A549 (cell line): ENCODE results near the gene JMJD4.

Experiments used
- CEBPB ChIP-seq, 2 experiments: fragments of >200 bp in 1 of 2; sonication (Bioruptor Twin) in 1 of 2; formaldehyde crosslinking in 1 of 2; IDR thresholded peaks; 2 replicates each; pipeline ENCODE4 v1.6.1; 2012 to 2016
- EP300 ChIP-seq, 2 experiments: fragments of >200 bp; sonication (Bioruptor Twin); formaldehyde crosslinking; IDR thresholded peaks; 2 replicates in 1 of 2; 3 replicates in 1 of 2; pipeline ENCODE4 v1.6.1; 2016 to 2017
- JUNB ChIP-seq: fragments of >200 bp; sonication (Bioruptor Twin); formaldehyde crosslinking; IDR thresholded peaks from 2 replicates; pipeline ENCODE4 v1.6.1; 2016
- NR3C1 ChIP-seq: fragments of >200 bp; sonication (Bioruptor Twin); formaldehyde crosslinking; IDR thresholded peaks from 3 replicates; pipeline ENCODE4 v1.6.1; 2017
- POLR2A ChIP-seq: IDR thresholded peaks from 2 replicates; pipeline ENCODE4 v1.6.1; 2012; ENCODE audit warnings: mild to moderate bottlenecking, low read length
- RNF2 ChIP-seq: fragments of 200-600 bp; sonication (generic); IDR thresholded peaks from 2 replicates; pipeline ENCODE4 v1.6.1; 2016; ENCODE audit warnings: low read depth, mild to moderate bottlenecking, antibody characterized with exemption, moderate library complexity, borderline replicate concordance
- TF ChIP-seq, protein P1 (sequence below): fragments of >200 bp; sonication (Bioruptor Twin); formaldehyde crosslinking; IDR thresholded peaks from 3 replicates; pipeline ENCODE4 v1.5.1; 2016

DNA sequence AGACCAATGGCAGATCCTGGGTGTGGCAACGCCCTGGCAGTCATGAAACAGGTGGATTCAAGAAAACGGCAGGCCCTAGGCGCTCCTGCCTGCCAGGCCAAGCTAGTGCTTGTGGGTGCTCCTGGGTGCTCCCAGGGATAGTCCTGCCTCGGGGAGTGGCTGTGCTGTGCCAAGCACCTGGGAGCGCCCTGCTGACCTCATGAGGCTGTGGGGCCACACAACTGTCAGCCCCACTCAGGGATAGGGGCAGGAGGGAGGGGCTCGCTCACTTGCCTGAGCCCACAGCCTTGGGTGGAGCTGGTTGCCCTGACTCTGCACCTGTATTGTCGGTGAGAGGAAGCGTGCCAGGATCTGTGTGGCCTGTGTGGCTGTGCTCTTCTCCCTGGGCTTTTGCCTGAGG lies 9.6 kb upstream of the JMJD4 start:
- no peak for TF ChIP-seq POLR2A
- TF ChIP-seq NR3C1: no peak
- TF ChIP-seq EP300 (IDR thresholded peaks at IDR 0.05): no peak
- TF ChIP-seq, protein P1, sequence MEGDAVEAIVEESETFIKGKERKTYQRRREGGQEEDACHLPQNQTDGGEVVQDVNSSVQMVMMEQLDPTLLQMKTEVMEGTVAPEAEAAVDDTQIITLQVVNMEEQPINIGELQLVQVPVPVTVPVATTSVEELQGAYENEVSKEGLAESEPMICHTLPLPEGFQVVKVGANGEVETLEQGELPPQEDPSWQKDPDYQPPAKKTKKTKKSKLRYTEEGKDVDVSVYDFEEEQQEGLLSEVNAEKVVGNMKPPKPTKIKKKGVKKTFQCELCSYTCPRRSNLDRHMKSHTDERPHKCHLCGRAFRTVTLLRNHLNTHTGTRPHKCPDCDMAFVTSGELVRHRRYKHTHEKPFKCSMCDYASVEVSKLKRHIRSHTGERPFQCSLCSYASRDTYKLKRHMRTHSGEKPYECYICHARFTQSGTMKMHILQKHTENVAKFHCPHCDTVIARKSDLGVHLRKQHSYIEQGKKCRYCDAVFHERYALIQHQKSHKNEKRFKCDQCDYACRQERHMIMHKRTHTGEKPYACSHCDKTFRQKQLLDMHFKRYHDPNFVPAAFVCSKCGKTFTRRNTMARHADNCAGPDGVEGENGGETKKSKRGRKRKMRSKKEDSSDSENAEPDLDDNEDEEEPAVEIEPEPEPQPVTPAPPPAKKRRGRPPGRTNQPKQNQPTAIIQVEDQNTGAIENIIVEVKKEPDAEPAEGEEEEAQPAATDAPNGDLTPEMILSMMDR: no peak
- TF ChIP-seq JUNB: no peak
- no peak for TF ChIP-seq CEBPB (IDR thresholded peaks at IDR 0.05)
- no peak for TF ChIP-seq RNF2
